Activated CD4-positive, CD25-positive, alpha-beta regulatory T cell (primary cell): ENCODE results near the gene CHPT1.
A peak's percentile ranks its signal among the peaks of the same experiment; 100 is the strongest.

Experiments used
- DNase-seq, 4 experiments: peaks; one replicate each; lab custom pipeline; 2025; lab: John Stamatoyannopoulos, UW

Gene CHPT1

DNA sequence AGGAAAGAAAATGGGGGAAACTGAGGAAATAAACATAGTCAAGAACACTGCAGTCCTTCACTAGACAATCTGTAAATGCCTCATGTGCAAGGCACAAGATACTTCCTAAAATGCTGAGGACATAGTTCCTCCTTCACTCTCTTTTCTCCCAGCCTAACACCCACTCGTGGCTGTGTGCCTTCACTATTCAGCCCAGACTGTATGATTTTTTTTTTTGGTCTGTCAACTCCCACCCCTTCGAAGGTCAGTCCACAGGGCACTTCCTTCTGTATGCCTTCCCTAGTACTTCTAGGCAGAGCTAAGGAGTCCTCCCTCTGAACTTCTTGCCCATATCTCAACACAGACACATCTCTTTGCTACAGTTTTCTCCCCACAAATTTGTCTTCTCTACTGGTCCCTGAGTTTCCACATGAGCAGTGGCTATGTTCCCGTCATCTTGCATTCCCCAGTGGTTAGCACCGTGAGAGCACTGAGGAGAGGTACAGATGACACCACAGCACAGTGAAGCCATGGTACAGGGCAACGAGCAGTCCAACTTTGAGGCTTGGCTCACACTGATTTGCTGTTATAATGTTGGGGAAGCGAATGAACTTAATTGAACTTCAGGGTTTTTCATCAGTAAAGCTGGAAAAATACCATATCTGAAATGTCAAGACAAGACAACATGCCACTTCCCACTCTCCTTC, 65.9 kb downstream of the CHPT1 start:
- no peak for DNase-seq

- no peak for DNase-seq
Observed at GRCh38 chr12:101764051-101764792, 66.8 kb downstream of the CHPT1 start.

- DNase-seq = no peak
Observed at GRCh38 chr12:101767537-101767936, 70.1 kb downstream of the CHPT1 start.

GRCh38 chr12:101768781-101769180, 71.3 kb downstream of the CHPT1 start:
- no peak for DNase-seq

DNA sequence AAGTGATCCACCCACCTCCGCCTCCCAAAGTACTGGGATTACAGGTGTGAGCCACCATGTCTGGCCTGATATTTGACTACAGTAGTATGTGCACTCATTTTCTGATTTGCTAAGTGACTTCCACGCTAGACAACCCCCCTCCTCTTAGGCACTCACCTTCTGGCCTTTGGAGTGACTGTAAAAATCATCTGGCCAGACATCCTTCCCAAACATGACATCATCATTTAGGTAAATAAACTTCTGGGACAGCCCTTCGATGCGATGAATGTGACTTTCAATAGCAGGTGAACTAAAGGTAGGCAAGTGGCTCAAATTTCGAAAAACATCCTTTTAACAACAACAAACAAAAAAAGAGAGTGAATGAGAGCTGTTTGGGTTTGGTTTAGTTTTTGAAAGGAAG, 72.4 kb downstream of the CHPT1 start:
- no peak for DNase-seq

DNA sequence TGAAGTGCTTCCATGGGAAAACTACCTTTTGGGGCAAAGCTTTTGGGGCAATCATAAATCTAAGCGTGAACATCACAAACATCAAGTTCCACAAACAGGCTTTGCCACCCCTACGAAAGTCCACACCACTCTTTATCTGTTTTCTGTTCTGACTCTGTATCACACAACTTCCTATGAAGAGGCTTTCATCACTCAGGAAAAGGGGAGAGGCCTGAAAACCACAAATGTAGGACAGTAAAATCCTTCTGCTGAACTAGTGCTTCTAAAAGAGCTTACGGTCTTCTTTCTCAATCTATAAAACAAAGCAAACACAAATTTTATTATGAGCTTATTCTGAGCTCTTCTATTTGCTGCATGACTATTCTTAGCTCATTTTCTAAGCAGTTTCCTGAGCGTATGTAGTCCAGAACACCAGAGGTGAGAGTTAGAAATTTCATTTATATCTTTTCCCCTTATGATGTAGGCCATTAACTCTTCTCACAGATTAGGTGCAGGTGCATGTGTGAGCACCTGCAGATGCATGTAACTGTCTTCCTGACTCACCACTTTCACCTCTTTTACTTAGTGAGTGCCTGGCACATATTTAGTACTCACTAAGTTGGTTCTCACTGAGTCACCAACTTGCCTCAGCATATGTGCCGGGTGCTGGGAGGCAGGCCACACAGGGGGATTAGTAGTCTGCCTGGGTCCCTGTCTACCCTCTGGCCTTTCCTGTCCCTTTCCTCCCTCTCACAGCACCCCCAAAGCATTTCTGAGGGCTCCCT, 74.8 kb downstream of the CHPT1 start:
- DNase-seq = no peak

DNA sequence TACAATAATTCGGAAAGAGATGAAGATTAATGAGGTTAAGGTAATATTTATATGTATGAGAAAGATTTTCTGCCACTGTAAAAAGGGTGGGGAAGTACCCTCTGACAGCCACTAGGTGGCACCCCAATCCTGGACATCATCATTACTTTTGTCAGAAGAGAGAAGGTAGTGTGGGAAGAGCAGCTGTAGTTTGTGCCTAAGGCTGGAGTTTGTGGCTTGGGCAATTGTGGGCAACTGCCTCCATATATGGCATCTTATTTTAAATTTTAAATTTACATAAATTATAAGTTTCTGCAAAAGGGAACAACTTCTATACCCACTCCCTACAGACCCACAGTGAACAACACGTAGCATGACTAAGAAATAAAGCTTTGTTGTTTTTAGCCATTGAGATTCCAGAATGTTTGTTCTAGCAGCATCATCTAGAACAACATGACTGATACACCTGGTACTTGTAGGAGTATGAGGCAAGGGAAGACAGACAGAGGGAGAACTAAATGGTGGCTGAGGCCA, 76.3 kb downstream of the CHPT1 start:
- DNase-seq = peak; percentile 9 to 50 (median 38)

DNA sequence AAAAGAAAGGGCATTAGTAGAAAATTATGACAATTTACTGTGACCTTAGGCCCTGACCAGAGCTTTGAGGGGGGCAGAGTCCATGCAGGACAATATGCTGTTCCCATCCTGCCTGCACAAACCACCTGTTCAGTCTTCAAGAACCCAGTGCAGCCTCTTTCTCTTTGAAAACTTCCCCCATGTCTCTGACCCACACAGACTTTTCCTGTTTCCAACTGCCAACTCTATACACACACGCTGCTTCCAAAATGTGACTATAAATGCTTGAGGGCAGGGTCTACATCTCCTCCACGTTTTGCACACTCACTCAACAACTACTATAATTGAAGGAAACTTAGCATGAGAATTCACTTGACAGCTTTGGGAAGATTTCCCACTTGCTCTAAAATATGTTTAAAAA, 78.4 kb downstream of the CHPT1 start:
- DNase-seq = no peak

DNA sequence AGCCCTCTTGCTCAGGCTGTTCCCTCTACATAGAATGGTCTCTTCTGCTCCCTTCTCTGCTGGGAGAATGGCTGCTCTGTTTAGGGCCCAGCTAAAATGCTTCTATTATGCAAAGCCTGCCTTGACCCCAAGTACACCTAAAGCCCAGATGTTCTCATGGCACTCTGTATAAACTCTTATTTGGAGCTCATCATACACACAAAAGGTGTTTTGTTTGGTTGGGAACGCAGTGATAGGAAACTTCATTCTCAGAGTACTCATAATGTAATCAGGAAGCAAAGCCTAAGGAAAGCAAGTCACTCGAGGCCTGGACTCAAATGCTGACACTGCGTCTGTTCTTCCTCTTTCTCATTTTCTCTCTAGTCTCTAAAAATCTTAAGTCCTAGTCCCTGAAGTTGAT, 80.0 kb downstream of the CHPT1 start:
- no peak for DNase-seq

GRCh38 chr12:101777978-101778377, 80.5 kb downstream of the CHPT1 start:
- no peak for DNase-seq
